GM12878 (cell line): ENCODE data around the gene ELK4. TPM values are rescaled to one million over a fixed set of nuclear protein-coding genes. Genes with fewer than 3 reads are reported as not detected.

Experiments
- ATAC-seq: fragments of 200-7000 bp; cut with Tn5 transposase; 3 replicates; pipeline ENCODE4 v1.9.1; 2020; ENCODE audit warnings: mild to moderate bottlenecking, moderate library complexity
- BruUV-seq: library from RNA; stranded (reverse); fragments of 400-500 nt; replicated peaks from 2 replicates; lab custom pipeline; 2021; lab: Mats Ljungman, UMichigan
- CTCF ChIA-PET: fragments of 300-600 bp; sonication (Branson Sonifier 250); formaldehyde crosslinking; extraction: SDS; loops from one replicate; lab custom pipeline; 2021; ENCODE audit warnings: inconsistent platforms; lab: Yijun Ruan, JAX
- POLR2A ChIA-PET: fragments of 350-600 bp; formaldehyde crosslinking; extraction: SDS; loops from one replicate; lab custom pipeline; 2021; ENCODE audit warnings: inconsistent platforms; lab: Charles Lee
- RAD21 ChIA-PET: fragments of 300-600 bp; sonication (Branson Sonifier 250); formaldehyde crosslinking; loops from one replicate; lab custom pipeline; 2023; ENCODE audit warnings: antibody characterized with exemption; ENCODE audit not compliant: unreplicated experiment; lab: Charles Lee
- SMC1A ChIA-PET: fragments of 300-600 bp; sonication (Branson Sonifier 250); formaldehyde crosslinking; loops from one replicate; lab custom pipeline; 2023; ENCODE audit not compliant: unreplicated experiment, uncharacterized antibody; lab: Charles Lee
- DNase-seq: peaks from one replicate; pipeline ENCODE4 v3.0.0-alpha.2; 2011; ENCODE audit warnings: low read depth, low spot score
- FAIRE-seq: peaks from 3 replicates; lab custom pipeline; 2011; peaks lifted over from hg19 to GRCh38; lab: Jason Lieb, UNC
- H2AFZ ChIP-seq: 2 replicates; pipeline ENCODE4 v1.6.0; 2011; ENCODE audit warnings: low read depth, low read length, control low read depth; ENCODE audit not compliant: control insufficient read depth
- H3K27ac ChIP-seq: 2 replicates; pipeline ENCODE4 v1.5.1; 2011; ENCODE audit warnings: control low read depth; ENCODE audit not compliant: control insufficient read depth, insufficient read depth
- H3K27me3 ChIP-seq, 2 experiments: replicated peaks in 1 of 2; 2 replicates each; pipeline versions ENCODE4 v1.6.0 to v1.6.1; 2011; ENCODE audit warnings: low read length in 1 of 2; ENCODE audit not compliant: control insufficient read depth in 2 of 2, insufficient read depth in 2 of 2
- H3K36me3 ChIP-seq, 2 experiments: 2 replicates each; pipeline ENCODE4 v1.5.1; 2011; ENCODE audit warnings: low read length in 1 of 2; ENCODE audit not compliant: control insufficient read depth in 2 of 2, insufficient read depth in 2 of 2
- H3K4me1 ChIP-seq: 2 replicates; pipeline ENCODE4 v1.6.1; 2011; ENCODE audit warnings: mild to moderate bottlenecking, low read length, moderate library complexity, mixed read lengths; ENCODE audit not compliant: control insufficient read depth, insufficient read depth
- H3K4me2 ChIP-seq: 2 replicates; pipeline ENCODE4 v1.6.0; 2011; ENCODE audit warnings: control low read depth; ENCODE audit not compliant: control insufficient read depth, insufficient read depth
- H3K4me3 ChIP-seq: fragments of 200-600 bp; sonication (generic); 2 replicates; pipeline ENCODE4 v1.5.1; 2016
- H3K79me2 ChIP-seq: 2 replicates; pipeline ENCODE4 v1.6.0; 2011; ENCODE audit warnings: low read length; ENCODE audit not compliant: control insufficient read depth, insufficient read depth
- H3K9ac ChIP-seq: 2 replicates; pipeline ENCODE4 v1.8.0; 2011; ENCODE audit warnings: low read length, control low read depth, mixed read lengths; ENCODE audit not compliant: control insufficient read depth, insufficient read depth
- H3K9me3 ChIP-seq: replicated peaks from 3 replicates; pipeline ENCODE4 v1.5.1; 2011; ENCODE audit warnings: mild to moderate bottlenecking, low read length; ENCODE audit not compliant: control insufficient read depth, insufficient read depth
- H4K20me1 ChIP-seq: 2 replicates; pipeline ENCODE4 v1.6.0; 2011; ENCODE audit not compliant: control insufficient read depth, insufficient read depth
- CEBPB ChIP-seq, 2 experiments: fragments of 150-350 bp in 1 of 2; IDR thresholded peaks; 2 replicates each; pipeline ENCODE4 v1.6.1; 2012 to 2014; ENCODE audit warnings: low read depth in 2 of 2, low read length in 2 of 2, borderline replicate concordance in 1 of 2, inconsistent platforms in 1 of 2
- CHD1 ChIP-seq: IDR thresholded peaks from 2 replicates; pipeline ENCODE4 v1.6.1; 2012; ENCODE audit warnings: low read depth, low read length, improper control_type of control experiment
- GABPA ChIP-seq: IDR thresholded peaks from 2 replicates; pipeline ENCODE4 v1.6.1; 2014; ENCODE audit warnings: antibody characterized with exemption, low read depth, mild to moderate bottlenecking, inconsistent platforms
- HDAC2 ChIP-seq: fragments of 200-600 bp; sonication (generic); IDR thresholded peaks from 2 replicates; pipeline ENCODE4 v1.6.1; 2017
- JUND ChIP-seq: IDR thresholded peaks from 2 replicates; pipeline ENCODE4 v1.6.1; 2012; ENCODE audit warnings: low read depth, mild to moderate bottlenecking, low read length, improper control_type of control experiment, moderate library complexity
- KAT2A ChIP-seq: conservative IDR thresholded peaks from 2 replicates; pipeline ENCODE4 v1.6.1; 2011; ENCODE audit warnings: low read depth, low read length; ENCODE audit not compliant: control insufficient read depth
- KLF5 ChIP-seq: fragments of 450-650 bp; IDR thresholded peaks from 2 replicates; pipeline ENCODE4 v1.6.1; 2014; ENCODE audit warnings: mild to moderate bottlenecking; ENCODE audit not compliant: partially characterized antibody
- RCOR1 ChIP-seq: conservative IDR thresholded peaks from 2 replicates; pipeline ENCODE4 v1.6.1; 2012; ENCODE audit warnings: low read depth, low read length, improper control_type of control experiment
- SMAD5 ChIP-seq: IDR thresholded peaks from 2 replicates; pipeline ENCODE4 v1.6.1; 2016; ENCODE audit warnings: antibody characterized with exemption, low read depth
- SMC3 ChIP-seq: IDR thresholded peaks from 2 replicates; pipeline ENCODE4 v1.6.1; 2011; ENCODE audit warnings: low read length, improper control_type of control experiment, borderline replicate concordance
- ZNF592 ChIP-seq: fragments of 450-650 bp; IDR thresholded peaks from 2 replicates; pipeline ENCODE4 v1.6.1; 2017; ENCODE audit warnings: mild to moderate bottlenecking, moderate library complexity
- WGBS: methylation state at CpG from one replicate; pipeline ENCODE4 v1.1.6; 2016; ENCODE audit warnings: low lambda C conversion rate; ENCODE audit not compliant: insufficient replicate concordance, insufficient coverage; ENCODE audit errors: missing lambda C conversion rate; 5-methylcytosine and 5-hydroxymethylcytosine counted together
- in situ Hi-C: fragments of 300-500 bp; cut with MboI; formaldehyde crosslinking; loops from 9 replicates; pipeline ENCODE4 v1.14.3; 2018; ENCODE audit warnings: mixed read lengths
- intact Hi-C: fragments of 100-400 bp; cut with micrococcal nuclease; formaldehyde crosslinking; loops from one replicate; pipeline ENCODE4 v1.14.2; 2022; ENCODE audit not compliant: unreplicated experiment
- polyA plus RNA-seq, 11 experiments: library from polyadenylated mRNA; depleted of rRNA in 4 of 11; unstranded in 6 of 11; stranded (reverse) in 5 of 11; fragments of >200 nt; fragmentation: Nextera tagmentation in 4 of 11; fragmentation: Illumina TruSeq in 1 of 11; extraction: Ambion mirVana in 4 of 11; extraction: Trizol in 1 of 11; gene quantifications; 1 replicate in 1 of 11; 2 replicates in 10 of 11; pipeline versions ENCODE4 v1.2.1 to v1.2.3, GENCODE V29; 2011 to 2016; ENCODE audit warnings: inconsistent platforms in 2 of 11, missing spikeins in 2 of 11, low read depth in 1 of 11
- total RNA-seq, 4 experiments: library from RNA; depleted of rRNA in 3 of 4; stranded (reverse); fragments of >200 nt in 3 of 4; fragmentation: Illumina TruSeq in 1 of 4; extraction: Trizol in 1 of 4; gene quantifications; 2 replicates each; pipeline versions ENCODE4 v1.2.1 to v1.2.3, GENCODE V29; 2013 to 2021

The ELK4 gene
- total and polyA plus RNA-seq, 10 of the 15 experiments (the other 5 are each of a cell fraction or from before 2014, with no cell fraction given) = 5.2 to 71.5 (median 18.5) TPM

GRCh38 chr1:205642679-205643307 is 11.0 kb upstream of the ELK4 start:
- TF ChIP-seq ZNF592 (no peak), SMC3 (no peak), CEBPB (IDR thresholded peaks at IDR 0.05; ENCODE audit: borderline replicate concordance in 1 of 2, low read depth in 2 of 2, low read length in 2 of 2) (no peak), CHD1 (no peak), SMAD5 (no peak), KLF5 (no peak), GABPA (no peak), KAT2A (no peak), HDAC2 (no peak), RCOR1 (no peak), JUND (no peak)
- no peaks in the 10 kb centered on the region for H4K20me1 ChIP-seq
- DNase-seq (no peak), ATAC-seq (no peak), FAIRE-seq (no peak)
- ChIA-PET CTCF (interaction anchor here (0.6 to 10.2 kb wide), 9 partner anchors 11 to 342 kb away, joined by 3 to 105 read pairs (median 6); partner anchors contain the start of gene ELK4), RAD21 (interaction anchor here (1.1 to 2.0 kb wide), 3 partner anchors 17 to 68 kb away, joined by 3 to 5 read pairs (median 3); no protein-coding TSS in a partner anchor), SMC1A (interaction anchor here (0.7 to 12.6 kb wide), 4 partner anchors 10 to 334 kb away, joined by 3 to 118 read pairs (median 8); partner anchors contain the start of gene ELK4), POLR2A (interaction anchor here (1.5 kb wide), 2 partner anchors 10 to 49 kb away, joined by 4 to 6 read pairs; partner anchors contain the start of gene ELK4)
- no peak overlapping the region for H3K27ac ChIP-seq
- H3K27me3 ChIP-seq = no peaks in the 10 kb centered on the region
- no peaks in the 10 kb centered on the region for H3K79me2 ChIP-seq
- H3K4me1 ChIP-seq = no peaks in the 10 kb centered on the region
- in situ Hi-C loops (no loop called here), intact Hi-C loops (no loop called here)
- 93% methylated on average over 2 of the region's 2 CpGs for WGBS
- no peak overlapping the region for H3K4me3 ChIP-seq
- no peak overlapping the region for H2AFZ ChIP-seq
- no peaks in the 10 kb centered on the region for H3K36me3 ChIP-seq
- no peak overlapping the region for H3K9ac ChIP-seq
- no peak overlapping the region for H3K4me2 ChIP-seq
- H3K9me3 ChIP-seq = no peaks in the 10 kb centered on the region
- no TSS peak for BruUV-seq
